ENCODE results near the gene CFAP20DC.
"Not testable (repeated sequence)": the region's sequence is repeated elsewhere in the genome, so short reads cannot be mapped to it uniquely, and the experiment has no call there.

The CFAP20DC gene

GRCh38 chr3:58723173-58723572, 326.7 kb downstream of the CFAP20DC start:
- H3K4me3 ChIP-seq (ENCODE audit: low read length): no peak overlapping the region
- TF ChIP-seq ZNF274 (IDR thresholded peaks at IDR 0.05; ENCODE audit: low read depth, low read length): no peak

DNA sequence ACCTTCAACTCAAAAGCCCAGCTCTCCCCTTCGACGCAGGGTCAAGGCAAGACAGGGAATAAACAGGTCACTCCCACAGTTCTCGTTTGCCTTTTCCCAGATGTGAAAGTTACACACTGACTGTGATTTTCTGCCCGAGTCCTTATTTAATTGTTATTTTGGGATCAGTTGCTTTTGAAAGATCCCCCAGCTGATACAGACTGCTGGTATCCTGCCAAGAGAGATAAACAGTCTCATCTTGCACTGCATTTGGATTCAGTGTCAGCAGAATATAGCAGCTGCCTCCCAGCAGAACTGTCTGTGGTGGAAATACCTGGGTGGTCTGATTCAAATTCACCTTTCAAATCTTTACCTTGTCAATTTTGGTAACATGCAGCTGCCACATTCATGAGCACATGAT, 327.3 kb downstream of the CFAP20DC start:
- H3K4me3 ChIP-seq (ENCODE audit: low read length): no peak overlapping the region
- TF ChIP-seq ZNF274 (IDR thresholded peaks at IDR 0.05; ENCODE audit: low read depth, low read length): no peak

DNA sequence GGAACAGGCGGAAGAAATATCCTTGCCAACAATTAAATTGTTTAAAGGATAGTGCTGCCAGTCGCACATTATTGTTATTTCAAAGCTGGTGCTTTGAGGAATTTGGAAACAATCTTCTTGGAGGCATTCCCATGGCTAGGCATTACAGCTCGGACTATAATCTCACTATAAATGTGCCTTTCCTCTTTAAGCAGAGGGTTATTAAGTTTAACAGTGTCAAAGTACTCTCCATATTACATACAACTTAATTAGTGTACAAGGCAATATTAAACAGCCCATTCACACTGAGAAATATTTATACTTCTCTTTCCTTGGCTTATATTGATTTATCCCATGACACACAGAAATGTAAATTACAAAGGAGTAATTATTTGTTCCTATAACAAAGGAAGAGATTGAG, 329.3 kb downstream of the CFAP20DC start:
- no peak for TF ChIP-seq ZNF274 (IDR thresholded peaks at IDR 0.05; ENCODE audit: low read depth, low read length)

GRCh38 chr3:58719684-58720083, 330.1 kb downstream of the CFAP20DC start:
- TF ChIP-seq ZNF274 (IDR thresholded peaks at IDR 0.05; ENCODE audit: low read depth, low read length): no peak
- H3K4me3 ChIP-seq (ENCODE audit: low read length): no peak overlapping the region

More for the DNA sequence above, 329.3 kb downstream of the CFAP20DC start:
- no peak overlapping the region for H3K4me3 ChIP-seq (ENCODE audit: low read length)

DNA sequence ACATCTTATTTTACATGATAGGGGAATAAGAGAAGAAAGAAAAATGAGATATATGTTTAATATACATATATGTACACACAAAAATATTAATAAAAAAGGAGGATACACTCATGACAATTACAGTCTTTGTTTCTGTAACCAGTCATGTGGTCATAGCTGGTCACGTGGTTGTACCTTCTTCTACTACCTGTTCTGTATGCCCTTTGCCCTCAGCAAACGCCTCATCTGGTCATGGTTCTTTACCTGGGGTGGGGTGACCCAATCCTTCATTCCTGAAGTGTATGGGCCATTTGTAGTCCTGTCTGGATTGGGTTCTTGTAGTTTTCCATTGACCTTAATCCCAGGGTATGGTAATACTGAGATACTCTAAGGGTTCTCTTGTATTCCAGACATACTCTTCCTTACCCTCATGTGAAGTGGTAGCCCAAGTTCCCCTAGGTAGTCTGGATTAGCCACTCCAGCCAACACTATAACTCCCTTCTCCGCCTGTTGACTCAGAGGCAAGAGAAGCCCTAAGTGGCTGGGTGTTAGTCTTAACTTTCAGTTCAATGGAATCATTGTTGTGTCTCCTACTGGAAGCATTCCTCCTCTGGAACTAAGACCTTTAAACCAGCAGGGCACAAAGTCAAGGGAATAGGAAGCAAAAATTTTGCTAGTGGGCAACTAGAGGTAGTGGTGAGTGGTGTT, 336.0 kb downstream of the CFAP20DC start:
- TF ChIP-seq ZNF274 (IDR thresholded peaks at IDR 0.05; ENCODE audit: low read depth, low read length): no peak
- H3K4me3 ChIP-seq (ENCODE audit: low read length): no peak overlapping the region

DNA sequence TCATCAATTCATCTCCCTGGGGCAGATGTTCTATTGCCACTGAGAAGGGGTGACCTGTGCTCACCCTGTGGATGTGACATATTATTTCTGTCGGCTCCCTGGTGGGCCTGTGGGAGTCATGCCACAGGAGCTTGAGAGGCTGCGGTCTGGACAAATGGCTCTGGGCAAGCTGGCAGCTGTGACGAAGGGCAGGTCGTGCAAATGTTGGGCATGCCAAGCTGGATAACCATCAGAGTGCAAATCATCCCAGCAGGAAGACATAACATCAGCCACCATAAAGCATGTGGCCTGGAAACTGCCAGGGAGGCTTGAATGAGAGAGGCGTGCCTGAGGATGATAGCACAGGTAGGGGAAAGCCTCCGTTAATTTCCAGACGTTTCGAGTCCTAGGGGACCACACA, 338.0 kb downstream of the CFAP20DC start:
- TF ChIP-seq ZNF274 (IDR thresholded peaks at IDR 0.05; ENCODE audit: low read depth, low read length): no peak
- H3K4me3 ChIP-seq (ENCODE audit: low read length): no peak overlapping the region

- not testable (repeated sequence) for H3K4me3 ChIP-seq (ENCODE audit: low read length)
Measured at GRCh38 chr3:58708983-58709382, 340.8 kb downstream of the CFAP20DC start.

DNA sequence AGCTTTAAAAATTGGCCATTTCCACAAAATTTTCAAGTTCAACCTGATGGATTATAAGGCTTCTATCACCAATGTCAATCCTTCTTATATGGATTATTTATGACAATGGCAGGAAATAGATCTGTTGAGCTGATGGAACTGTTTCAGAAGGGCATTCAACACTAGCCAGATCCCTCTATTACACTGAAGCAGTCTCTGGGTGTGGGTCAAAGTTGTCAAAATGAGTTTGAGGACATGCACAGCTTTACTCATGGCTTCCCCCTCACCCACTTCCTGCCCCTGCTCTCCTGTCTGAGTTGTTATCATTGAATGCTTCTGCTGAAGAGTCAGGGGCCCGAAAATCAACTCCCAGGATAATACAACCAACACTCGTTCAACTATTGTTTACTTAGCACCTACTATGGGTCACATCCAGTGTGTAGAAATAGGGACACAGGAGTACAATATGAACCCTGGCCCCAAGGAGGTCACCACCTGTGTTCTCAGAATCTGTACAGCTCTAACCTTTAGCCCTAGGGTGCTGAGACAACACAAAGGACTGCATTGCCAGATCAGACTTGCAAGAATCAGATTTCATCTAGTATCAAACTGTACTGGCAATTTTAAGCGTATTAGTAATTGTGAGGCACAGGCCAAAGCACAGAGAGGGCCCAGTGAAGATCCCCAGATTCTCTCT, 341.6 kb downstream of the CFAP20DC start:
- H3K4me3 ChIP-seq (ENCODE audit: low read length): no peak overlapping the region
- TF ChIP-seq ZNF274 (IDR thresholded peaks at IDR 0.05; ENCODE audit: low read depth, low read length): no peak

- no peak overlapping the region for H3K4me3 ChIP-seq (ENCODE audit: low read length)
- no peak for TF ChIP-seq ZNF274 (IDR thresholded peaks at IDR 0.05; ENCODE audit: low read depth, low read length)
Measured at GRCh38 chr3:58707390-58707930, 342.4 kb downstream of the CFAP20DC start.

DNA sequence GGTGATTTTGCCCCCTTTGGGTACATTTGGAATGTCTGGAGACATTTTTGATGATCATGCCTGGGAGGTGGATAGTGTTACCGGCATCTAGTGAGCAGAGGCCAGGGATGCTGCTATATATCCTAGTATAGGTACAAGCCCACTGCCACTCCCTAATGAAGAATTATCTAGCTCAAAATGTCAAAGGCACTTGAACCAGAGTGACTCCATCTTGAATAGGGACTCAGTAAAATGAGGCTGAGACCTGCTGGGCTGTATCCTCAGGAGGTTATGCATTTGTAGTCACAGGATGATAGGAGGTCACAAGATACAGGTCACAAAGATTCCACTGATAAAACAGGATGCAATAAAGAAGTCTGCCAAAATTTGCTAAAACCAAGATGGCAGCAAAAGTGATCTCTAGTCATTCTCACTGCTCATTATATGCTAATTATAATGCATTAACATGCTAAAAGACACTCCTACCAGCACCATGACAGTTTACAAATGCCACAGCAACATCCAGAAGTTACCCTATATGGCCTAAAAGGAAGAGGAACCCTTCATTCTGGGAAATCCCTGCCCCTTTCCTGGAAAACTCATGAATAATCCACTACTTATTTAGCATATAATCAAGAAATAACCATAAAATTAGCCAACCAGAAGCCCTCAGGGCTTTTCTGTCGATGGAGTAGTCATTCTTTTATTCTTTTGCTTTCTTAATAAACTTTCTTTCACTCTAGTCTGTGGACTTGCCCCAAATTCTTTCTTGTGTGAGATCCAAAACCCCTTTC, 343.2 kb downstream of the CFAP20DC start:
- H3K4me3 ChIP-seq (ENCODE audit: low read length): no peak overlapping the region
- TF ChIP-seq ZNF274 (IDR thresholded peaks at IDR 0.05; ENCODE audit: low read depth, low read length): no peak

DNA sequence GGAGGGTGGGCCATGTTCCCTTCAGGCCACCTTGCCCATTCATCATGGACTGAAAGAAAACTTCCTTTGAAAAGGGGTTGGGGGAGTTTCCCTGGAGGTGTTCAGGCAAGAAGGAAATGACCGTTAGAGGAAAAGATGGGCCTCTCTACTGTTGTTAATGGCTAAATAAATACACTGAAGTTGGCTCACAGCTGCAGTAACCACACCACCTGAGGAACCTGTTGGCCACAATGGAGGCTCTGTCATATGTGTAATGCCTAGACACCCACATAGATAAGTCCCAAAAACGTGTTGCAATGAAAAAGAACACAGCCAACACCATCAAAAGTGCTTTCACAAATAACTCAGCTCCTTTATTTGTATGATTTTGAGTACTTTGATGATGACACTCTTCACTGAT, 345.1 kb downstream of the CFAP20DC start:
- no peak for TF ChIP-seq ZNF274 (IDR thresholded peaks at IDR 0.05; ENCODE audit: low read depth, low read length)
- no peak overlapping the region for H3K4me3 ChIP-seq (ENCODE audit: low read length)

- not testable (repeated sequence) for H3K4me3 ChIP-seq (ENCODE audit: low read length)
Measured at GRCh38 chr3:58704304-58704703, 345.5 kb downstream of the CFAP20DC start.

GRCh38 chr3:58698246-58698645, 351.6 kb downstream of the CFAP20DC start:
- no peak overlapping the region for H3K4me3 ChIP-seq (ENCODE audit: low read length)
- no peak for TF ChIP-seq ZNF274 (IDR thresholded peaks at IDR 0.05; ENCODE audit: low read depth, low read length)

- H3K4me3 ChIP-seq (ENCODE audit: low read length): no peak overlapping the region
- no peak for TF ChIP-seq ZNF274 (IDR thresholded peaks at IDR 0.05; ENCODE audit: low read depth, low read length)
Measured at GRCh38 chr3:58697561-58697960, 352.3 kb downstream of the CFAP20DC start.

DNA sequence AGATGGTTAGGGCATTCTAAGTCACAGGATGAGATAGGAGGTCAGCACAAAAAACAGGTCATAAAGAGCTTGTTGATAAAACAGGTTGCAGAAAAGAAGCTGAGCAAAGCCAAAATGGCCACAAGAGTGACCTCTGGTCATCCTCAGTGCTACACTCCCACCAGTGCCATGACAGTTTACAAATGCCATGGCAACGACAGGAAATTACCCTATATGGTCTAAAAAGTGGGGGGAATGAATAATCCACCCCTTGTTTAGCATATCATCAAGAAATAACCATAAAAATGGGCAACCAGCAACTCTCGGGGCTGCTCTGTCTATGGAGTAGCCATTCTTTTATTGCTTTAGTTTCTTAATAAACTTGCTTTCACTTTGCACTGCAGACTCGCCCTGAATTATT, 353.0 kb downstream of the CFAP20DC start:
- H3K4me3 ChIP-seq (ENCODE audit: low read length): not testable (repeated sequence)

Data from GM08714 (cell line).